GM12878 (cell line): ENCODE data around the gene ZNF582. TPM values are rescaled to one million over a fixed set of nuclear protein-coding genes. Genes with fewer than 3 reads are reported as not detected.

Experiments
- CBFB ChIP-seq: IDR thresholded peaks from 2 replicates; pipeline ENCODE4 v1.6.1; 2016; ENCODE audit warnings: antibody characterized with exemption, low read depth
- LARP7 ChIP-seq: fragments of 450-650 bp; IDR thresholded peaks from 2 replicates; pipeline ENCODE4 v1.6.1; 2017; ENCODE audit warnings: mild to moderate bottlenecking
- PRDM15 ChIP-seq: fragments of 450-650 bp; formaldehyde crosslinking; IDR thresholded peaks from 2 replicates; pipeline ENCODE4 v1.4.0; 2020; ENCODE audit warnings: mild to moderate bottlenecking, moderate library complexity
- ZNF687 ChIP-seq: fragments of 450-650 bp; IDR thresholded peaks from 2 replicates; pipeline ENCODE4 v1.6.1; 2017; ENCODE audit warnings: mild to moderate bottlenecking, moderate library complexity
- polyA plus RNA-seq, 11 experiments: library from polyadenylated mRNA; depleted of rRNA in 4 of 11; unstranded in 6 of 11; stranded (reverse) in 5 of 11; fragments of >200 nt; fragmentation: Nextera tagmentation in 4 of 11; fragmentation: Illumina TruSeq in 1 of 11; extraction: Ambion mirVana in 4 of 11; extraction: Trizol in 1 of 11; gene quantifications; 1 replicate in 1 of 11; 2 replicates in 10 of 11; pipeline versions ENCODE4 v1.2.1 to v1.2.3, GENCODE V29; 2011 to 2016; ENCODE audit warnings: inconsistent platforms in 2 of 11, missing spikeins in 2 of 11, low read depth in 1 of 11
- total RNA-seq, 4 experiments: library from RNA; depleted of rRNA in 3 of 4; stranded (reverse); fragments of >200 nt in 3 of 4; fragmentation: Illumina TruSeq in 1 of 4; extraction: Trizol in 1 of 4; gene quantifications; 2 replicates each; pipeline versions ENCODE4 v1.2.1 to v1.2.3, GENCODE V29; 2013 to 2021

Gene ZNF582
- total and polyA plus RNA-seq, 10 of the 15 experiments (the other 5 are each of a cell fraction or from before 2014, with no cell fraction given) = 0.37 to 1.4 (median 0.85) TPM; not detected in 1

GRCh38 chr19:56348289-56348877 lies 45.0 kb downstream of the ZNF582 start (continued):
- TF ChIP-seq ZNF687 = no peak
- no peak for TF ChIP-seq LARP7
- TF ChIP-seq CBFB = no peak
- no peak for TF ChIP-seq PRDM15
